Smooth muscle cell (in vitro differentiated cells): ENCODE data around the gene EPB41L4A. TPM values are rescaled to one million over a fixed set of nuclear protein-coding genes. Genes with fewer than 3 reads are reported as not detected.

Experiments
- DNase-seq: peaks from one replicate; lab custom pipeline; 2025; ENCODE audit not compliant: unreplicated experiment; lab: John Stamatoyannopoulos, UW
- H2AFZ ChIP-seq: fragments of 200-600 bp; sonication (generic); 2 replicates; pipeline ENCODE4 v1.6.0; 2016; ENCODE audit warnings: antibody characterized with exemption, low read depth, mild to moderate bottlenecking
- H3F3A ChIP-seq: fragments of 200-600 bp; sonication (generic); 2 replicates; pipeline ENCODE4 v1.6.0; 2017; ENCODE audit warnings: antibody characterized with exemption, low read depth
- H3K27ac ChIP-seq: fragments of 200-600 bp; sonication (generic); 2 replicates; pipeline ENCODE4 v1.5.1; 2016; ENCODE audit warnings: low read depth, mild to moderate bottlenecking
- H3K27me3 ChIP-seq: fragments of 200-600 bp; sonication (generic); 2 replicates; pipeline ENCODE4 v1.6.1; 2016; ENCODE audit warnings: low read depth, mild to moderate bottlenecking
- H3K36me3 ChIP-seq: fragments of 200-600 bp; sonication (generic); 2 replicates; pipeline ENCODE4 v1.5.1; 2016; ENCODE audit warnings: low read depth
- H3K4me1 ChIP-seq: fragments of 200-600 bp; sonication (generic); 2 replicates; pipeline ENCODE4 v1.5.1; 2016; ENCODE audit warnings: low read depth
- H3K4me2 ChIP-seq: fragments of 200-600 bp; sonication (generic); 2 replicates; pipeline ENCODE4 v1.6.0; 2016; ENCODE audit warnings: mild to moderate bottlenecking
- H3K4me3 ChIP-seq: fragments of 200-600 bp; sonication (generic); 2 replicates; pipeline ENCODE4 v1.5.1; 2016; ENCODE audit warnings: mild to moderate bottlenecking
- H3K79me2 ChIP-seq: fragments of 200-600 bp; sonication (generic); 2 replicates; pipeline ENCODE4 v1.6.0; 2016; ENCODE audit warnings: low read depth, mild to moderate bottlenecking
- H3K9ac ChIP-seq: fragments of 200-600 bp; sonication (generic); 2 replicates; pipeline ENCODE4 v1.6.0; 2016; ENCODE audit warnings: low read depth
- H3K9me3 ChIP-seq: fragments of 200-600 bp; sonication (generic); replicated peaks from 2 replicates; pipeline ENCODE4 v1.5.1; 2016; ENCODE audit warnings: low read depth
- H4K20me1 ChIP-seq: fragments of 200-600 bp; sonication (generic); 2 replicates; pipeline ENCODE4 v1.6.0; 2016; ENCODE audit warnings: low read depth
- CTCF ChIP-seq: fragments of 200-600 bp; sonication (generic); IDR thresholded peaks from 2 replicates; pipeline ENCODE4 v1.5.1; 2017; ENCODE audit warnings: borderline replicate concordance, mild to moderate bottlenecking, antibody characterized with exemption; ENCODE audit not compliant: insufficient read depth, poor library complexity, severe bottlenecking
- WGBS: methylation state at CpG from one replicate; pipeline ENCODE4 v1.1.7; 2016; ENCODE audit warnings: low lambda C conversion rate; 5-methylcytosine and 5-hydroxymethylcytosine counted together
- polyA plus RNA-seq: library from polyadenylated mRNA; unstranded; fragments of >200 nt; fragmentation: Nextera tagmentation; extraction: Ambion mirVana; gene quantifications from 2 replicates; pipeline ENCODE4 v1.2.1, GENCODE V29; 2016
- total RNA-seq: library from RNA; depleted of rRNA; stranded (reverse); fragments of >200 nt; gene quantifications from 2 replicates; pipeline ENCODE4 v1.2.3, GENCODE V29; 2014

The EPB41L4A gene
- total and polyA plus RNA-seq, 2 experiments from 2014 or later, result 2.9 to 8.9 TPM

DNA sequence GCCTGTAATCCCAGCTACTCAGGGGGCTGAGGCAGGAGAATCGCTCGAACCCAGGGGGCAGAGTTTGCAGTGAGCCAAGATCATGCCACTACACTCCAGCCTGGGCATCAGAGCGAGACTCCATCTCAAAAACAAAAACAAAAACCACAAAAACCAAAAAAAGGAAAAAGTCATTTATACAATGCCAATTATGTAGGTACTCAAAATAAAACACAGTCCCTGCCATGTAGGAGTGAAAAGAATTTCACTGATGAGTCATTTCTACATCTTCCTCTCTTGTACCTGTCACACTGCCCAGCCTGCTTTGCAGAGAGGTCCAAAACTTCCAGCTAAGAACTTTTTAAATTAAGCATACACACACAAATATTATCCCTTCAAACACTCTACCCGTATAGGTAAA lies 215.8 kb downstream of the EPB41L4A start:
- H4K20me1 ChIP-seq, result no peaks in the 10 kb centered on the region
- no peak overlapping the region for H3K9ac ChIP-seq
- H3F3A ChIP-seq, result no peaks in the 10 kb centered on the region
- no peaks in the 10 kb centered on the region for H3K79me2 ChIP-seq
- no peak overlapping the region for H3K4me2 ChIP-seq
- H3K36me3 ChIP-seq, result no peaks in the 10 kb centered on the region
- H2AFZ ChIP-seq, result no peak overlapping the region
- H3K27me3 ChIP-seq, result no peaks in the 10 kb centered on the region
- H3K4me1 ChIP-seq, result peaks cover 8% of the 10 kb centered on the region
- H3K4me3 ChIP-seq, result no peak overlapping the region
- TF ChIP-seq CTCF, result no peak
- DNase-seq, result no peak
- no peaks in the 10 kb centered on the region for H3K9me3 ChIP-seq
- H3K27ac ChIP-seq, result no peak overlapping the region
- 88% methylated on average over 4 of the region's 4 CpGs for WGBS

- Histone ChIP-seq H3K4me2 (no peak overlapping the region), H3F3A (no peaks in the 10 kb centered on the region), H3K27ac (no peak overlapping the region), H3K4me3 (no peak overlapping the region), H3K27me3 (no peaks in the 10 kb centered on the region), H3K4me1 (peaks cover 8% of the 10 kb centered on the region), H2AFZ (no peak overlapping the region), H4K20me1 (no peaks in the 10 kb centered on the region), H3K9ac (no peak overlapping the region), H3K79me2 (no peaks in the 10 kb centered on the region), H3K36me3 (no peaks in the 10 kb centered on the region), H3K9me3 (no peaks in the 10 kb centered on the region)
- DNase-seq, result no peak
- no peak for TF ChIP-seq CTCF
- WGBS, result 96% methylated on average over 2 of the region's 2 CpGs
These were observed 216.4 kb downstream of the EPB41L4A start for GRCh38 chr5:112202694-112203093.

GRCh38 chr5:112201141-112201540 lies 217.9 kb downstream of the EPB41L4A start:
- H2AFZ ChIP-seq, result no peak overlapping the region
- no peaks in the 10 kb centered on the region for H3K79me2 ChIP-seq
- H4K20me1 ChIP-seq, result no peaks in the 10 kb centered on the region
- no peaks in the 10 kb centered on the region for H3K27me3 ChIP-seq
- 95% methylated on average over 3 of the region's 3 CpGs for WGBS
- TF ChIP-seq CTCF, result no peak
- no peak overlapping the region for H3K9ac ChIP-seq
- H3K4me1 ChIP-seq, result peaks cover 8% of the 10 kb centered on the region
- no peaks in the 10 kb centered on the region for H3F3A ChIP-seq
- H3K27ac ChIP-seq, result no peak overlapping the region
- no peak for DNase-seq
- no peak overlapping the region for H3K4me3 ChIP-seq
- no peaks in the 10 kb centered on the region for H3K36me3 ChIP-seq
- H3K9me3 ChIP-seq, result no peaks in the 10 kb centered on the region
- no peak overlapping the region for H3K4me2 ChIP-seq

DNA sequence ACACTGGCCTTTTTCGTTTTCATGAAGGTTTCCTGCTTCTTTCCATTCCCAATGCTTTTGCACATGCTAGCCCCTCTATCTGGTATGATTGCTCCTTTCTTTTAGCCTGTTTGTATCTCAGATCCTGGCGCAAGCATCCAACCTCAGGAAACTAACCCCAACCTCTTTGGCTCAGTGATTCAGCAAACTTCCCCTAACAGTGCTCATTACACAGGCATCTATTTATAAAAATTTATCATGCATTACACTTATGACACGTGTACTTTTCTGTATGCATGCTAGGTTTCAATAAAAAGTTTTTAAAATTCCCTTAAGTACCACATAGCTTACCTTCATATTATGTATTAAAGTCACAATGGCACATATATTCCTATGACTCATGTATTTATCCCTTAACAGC lies 218.9 kb downstream of the EPB41L4A start:
- no peaks in the 10 kb centered on the region for H3K36me3 ChIP-seq
- TF ChIP-seq CTCF, result no peak
- no peak overlapping the region for H3K27ac ChIP-seq
- no peak overlapping the region for H3K4me2 ChIP-seq
- H3K9me3 ChIP-seq, result no peaks in the 10 kb centered on the region
- no peaks in the 10 kb centered on the region for H4K20me1 ChIP-seq
- WGBS, result 93% methylated on average over 3 of the region's 3 CpGs
- DNase-seq, result no peak
- no peak overlapping the region for H2AFZ ChIP-seq
- peaks cover 2% of the 10 kb centered on the region for H3K4me1 ChIP-seq
- no peaks in the 10 kb centered on the region for H3K27me3 ChIP-seq
- no peak overlapping the region for H3K9ac ChIP-seq
- no peaks in the 10 kb centered on the region for H3K79me2 ChIP-seq
- no peak overlapping the region for H3K4me3 ChIP-seq
- H3F3A ChIP-seq, result no peaks in the 10 kb centered on the region
